GM18858 (cell line): ENCODE data around the gene SMOC2.

Source experiments
- ATAC-seq: cut with Tn5 transposase; IDR thresholded peaks from one replicate; pipeline ENCODE4 v1.9.1; 2021; ENCODE audit not compliant: unreplicated experiment

The SMOC2 gene

DNA sequence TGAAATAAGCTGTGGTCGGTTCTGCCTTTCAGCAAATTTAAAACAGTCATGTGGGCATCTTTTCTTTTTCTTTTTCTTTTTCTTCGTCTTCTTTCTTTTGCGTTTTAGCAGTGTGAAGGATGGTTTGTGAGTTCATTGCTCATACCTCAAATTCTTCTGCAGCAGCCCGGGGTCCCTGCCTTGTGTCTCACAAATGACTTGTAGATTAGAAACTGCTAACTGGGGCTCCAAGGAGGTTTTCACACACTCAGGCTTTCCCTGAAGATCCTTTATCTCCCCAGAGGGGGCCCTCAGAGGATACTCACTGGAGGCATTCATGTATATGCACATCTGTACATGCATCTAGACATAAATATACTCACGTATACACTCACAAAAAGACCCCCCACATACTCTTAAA is 1.7 kb downstream of the SMOC2 start:
- ATAC-seq = no peak

DNA sequence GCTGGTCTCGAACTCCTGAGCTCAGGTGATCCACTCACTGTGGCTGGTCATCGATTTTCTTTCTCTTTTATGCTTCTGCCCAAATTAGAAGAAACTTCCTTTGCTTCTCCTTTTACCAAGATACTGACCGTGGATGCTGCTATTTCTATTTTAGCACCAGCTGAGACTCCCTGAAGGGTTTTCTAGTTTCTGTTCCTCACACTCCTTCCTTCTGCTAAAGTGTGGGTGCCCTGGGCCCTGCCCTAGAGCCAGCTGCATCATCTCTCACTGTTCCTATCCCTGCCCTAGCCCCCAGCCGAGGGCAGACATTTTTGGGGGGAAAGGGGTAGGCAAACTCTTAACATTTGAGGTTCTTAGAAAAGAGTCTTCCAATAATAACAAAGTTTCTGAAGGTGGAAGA is 6.3 kb downstream of the SMOC2 start:
- ATAC-seq = no peak

DNA sequence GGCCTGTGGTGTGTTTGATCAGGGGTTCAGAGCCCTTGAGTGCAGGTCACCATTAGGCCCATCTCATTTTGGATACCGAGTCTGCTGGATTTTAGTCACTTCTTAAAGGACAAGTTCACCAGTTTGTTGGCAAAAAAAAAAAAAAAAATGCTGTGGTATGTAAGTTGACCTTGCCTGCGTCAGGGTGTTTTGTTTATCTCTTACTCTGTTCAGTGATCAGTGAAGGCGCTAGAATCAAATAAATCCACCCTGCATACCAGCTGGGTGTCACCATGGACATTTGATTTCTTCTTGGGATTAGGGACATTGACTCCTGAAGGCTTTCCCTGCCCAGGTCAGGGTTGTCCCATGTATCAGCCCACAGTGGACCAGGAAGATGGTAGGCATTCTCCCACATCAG is 6.7 kb downstream of the SMOC2 start:
- no peak for ATAC-seq

DNA sequence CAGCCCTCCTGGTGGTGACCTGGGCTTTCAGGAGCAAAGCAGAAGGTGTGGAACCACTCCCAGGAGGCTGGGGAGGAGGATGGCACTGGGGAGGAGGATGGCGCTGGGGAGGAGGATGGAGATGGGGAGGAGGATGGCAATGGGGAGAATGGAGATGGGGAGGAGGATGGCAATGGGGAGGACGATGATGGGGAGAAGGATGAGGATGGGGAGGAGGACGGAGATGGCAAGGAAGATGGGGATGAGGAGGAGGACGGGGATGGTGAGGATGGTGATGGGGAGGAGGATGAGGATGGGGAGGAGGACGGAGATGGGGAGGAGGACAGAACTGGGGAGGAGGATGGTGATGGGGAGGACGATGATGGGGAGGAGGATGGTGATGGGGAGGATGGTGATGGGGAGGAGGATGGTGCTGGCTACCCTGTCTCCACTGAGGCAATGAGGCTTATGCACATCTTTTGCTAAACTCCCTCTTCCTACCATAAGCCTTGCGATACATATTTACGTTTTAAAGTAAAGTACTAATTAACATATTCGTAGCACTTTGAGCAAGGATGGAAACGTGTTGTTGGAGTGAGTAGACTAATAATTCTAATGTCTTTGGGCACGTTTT is 7.4 kb downstream of the SMOC2 start:
- no peak for ATAC-seq

DNA sequence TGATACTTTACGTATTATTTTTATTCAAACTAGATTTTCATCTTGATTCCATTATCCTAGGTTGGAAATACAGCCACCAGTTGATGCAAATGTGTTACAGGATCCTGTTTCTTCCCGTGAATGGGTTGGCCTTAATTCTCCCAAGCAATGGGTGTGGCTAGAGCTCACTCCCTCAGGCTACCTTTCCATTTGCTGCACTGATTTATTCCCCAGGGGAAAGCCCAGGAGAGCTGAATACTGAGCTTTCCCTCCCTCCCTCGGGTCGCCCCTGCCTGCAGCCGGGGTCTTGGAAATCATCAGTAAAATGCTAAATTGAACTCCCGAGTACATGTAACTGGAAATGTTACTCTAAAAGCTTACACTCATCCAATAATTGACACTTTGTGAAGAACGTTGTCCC is 9.9 kb downstream of the SMOC2 start:
- ATAC-seq = no peak

DNA sequence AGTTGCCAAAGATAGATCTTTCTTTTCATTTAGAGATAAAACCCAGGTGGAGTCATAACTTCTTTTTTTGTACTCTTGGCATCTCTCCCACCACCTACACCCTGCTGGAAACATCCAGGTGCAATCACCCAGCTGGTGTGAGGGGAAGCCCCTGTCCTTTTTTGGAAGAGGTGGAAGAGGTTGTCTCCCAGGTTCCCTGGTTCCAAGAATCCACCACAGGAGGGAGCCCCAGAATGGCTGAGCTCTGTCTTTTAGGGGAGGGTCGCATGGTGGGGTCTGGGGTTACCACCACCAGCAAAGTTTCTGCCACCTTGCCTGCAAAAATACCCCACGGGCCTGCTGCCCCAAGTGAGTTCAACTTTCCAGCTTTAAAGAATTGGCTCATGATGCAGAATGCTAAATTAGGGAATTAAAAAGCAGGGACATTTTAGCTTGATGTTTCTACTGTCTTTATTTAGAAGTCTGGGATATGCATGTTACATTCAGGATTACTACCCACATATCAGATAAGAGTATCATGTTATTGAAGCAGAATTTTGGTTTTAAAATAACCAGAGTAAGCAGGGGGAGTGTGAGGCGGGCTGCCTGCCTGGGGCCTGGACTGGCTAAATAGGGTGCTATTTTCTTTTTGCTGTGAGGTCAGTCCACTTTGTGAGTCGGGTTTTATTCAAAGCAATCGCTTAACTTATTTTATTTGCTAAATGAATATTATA is 11.0 kb downstream of the SMOC2 start:
- ATAC-seq = no peak

DNA sequence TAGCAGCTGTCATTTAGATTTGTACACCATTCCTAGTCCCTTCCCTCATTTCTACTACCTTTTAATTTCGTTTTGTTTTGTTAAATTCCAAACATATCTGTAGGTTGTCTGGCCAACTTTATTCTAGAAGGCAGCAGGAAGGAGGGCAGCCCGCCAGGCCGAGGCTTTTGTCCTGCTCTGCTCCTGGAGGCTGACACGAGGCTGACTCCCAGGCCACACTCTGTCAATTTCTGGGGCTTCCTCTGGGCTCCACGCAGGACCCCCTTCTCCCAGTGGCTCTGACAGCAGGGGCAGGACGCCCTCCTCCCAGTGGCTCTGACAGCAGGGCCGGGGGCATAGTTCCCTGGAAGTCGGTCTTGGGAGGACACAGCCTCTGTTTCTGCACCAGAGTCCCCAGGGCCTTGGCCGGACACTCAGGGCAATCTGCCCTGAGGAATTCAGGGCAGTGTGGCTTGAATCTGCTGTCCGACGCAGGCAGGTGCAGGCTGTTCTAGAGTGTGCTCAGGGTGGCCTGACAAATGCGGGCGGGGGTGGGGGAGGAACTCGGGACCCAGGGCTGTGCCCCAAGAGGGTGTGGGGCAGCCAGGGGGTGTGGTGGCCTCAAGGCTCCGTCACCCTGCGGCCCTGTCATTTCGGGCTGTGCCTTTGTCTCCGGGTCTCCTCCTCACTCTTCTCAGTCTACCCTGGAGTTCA is 11.8 kb downstream of the SMOC2 start:
- ATAC-seq = no peak

DNA sequence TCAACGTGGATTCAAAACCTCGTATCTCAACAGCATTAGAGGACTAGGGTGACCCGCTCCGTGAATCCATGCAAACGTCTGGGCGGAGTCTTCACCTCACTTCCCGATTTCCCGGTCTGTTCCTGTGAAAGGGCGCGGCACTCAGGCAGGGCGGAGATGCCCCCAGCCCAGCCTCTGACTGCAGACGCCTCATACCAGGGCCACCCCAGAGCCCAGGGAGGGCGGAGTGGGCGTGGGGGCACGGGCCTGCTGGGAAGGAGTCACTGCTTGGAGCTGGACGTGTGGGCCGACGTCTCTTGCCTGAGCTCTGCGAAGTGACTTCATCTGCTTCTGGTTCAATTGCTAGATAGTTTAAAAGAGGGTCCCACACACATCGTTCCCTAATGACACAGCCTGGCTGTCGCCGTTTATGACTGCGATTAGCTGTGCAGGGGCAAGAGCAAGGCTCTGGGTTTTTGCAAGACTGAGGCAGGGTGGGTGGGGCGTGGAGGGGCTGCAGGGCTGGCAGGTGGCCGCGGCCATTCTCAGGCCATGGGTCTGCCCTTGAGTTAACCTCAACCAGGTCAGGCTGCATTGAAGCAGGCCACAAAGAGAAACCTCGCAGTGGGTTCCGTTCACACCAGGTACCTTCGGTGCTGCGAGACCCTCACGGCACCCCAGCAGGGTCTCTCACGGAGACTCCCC is 15.0 kb downstream of the SMOC2 start:
- no peak for ATAC-seq

DNA sequence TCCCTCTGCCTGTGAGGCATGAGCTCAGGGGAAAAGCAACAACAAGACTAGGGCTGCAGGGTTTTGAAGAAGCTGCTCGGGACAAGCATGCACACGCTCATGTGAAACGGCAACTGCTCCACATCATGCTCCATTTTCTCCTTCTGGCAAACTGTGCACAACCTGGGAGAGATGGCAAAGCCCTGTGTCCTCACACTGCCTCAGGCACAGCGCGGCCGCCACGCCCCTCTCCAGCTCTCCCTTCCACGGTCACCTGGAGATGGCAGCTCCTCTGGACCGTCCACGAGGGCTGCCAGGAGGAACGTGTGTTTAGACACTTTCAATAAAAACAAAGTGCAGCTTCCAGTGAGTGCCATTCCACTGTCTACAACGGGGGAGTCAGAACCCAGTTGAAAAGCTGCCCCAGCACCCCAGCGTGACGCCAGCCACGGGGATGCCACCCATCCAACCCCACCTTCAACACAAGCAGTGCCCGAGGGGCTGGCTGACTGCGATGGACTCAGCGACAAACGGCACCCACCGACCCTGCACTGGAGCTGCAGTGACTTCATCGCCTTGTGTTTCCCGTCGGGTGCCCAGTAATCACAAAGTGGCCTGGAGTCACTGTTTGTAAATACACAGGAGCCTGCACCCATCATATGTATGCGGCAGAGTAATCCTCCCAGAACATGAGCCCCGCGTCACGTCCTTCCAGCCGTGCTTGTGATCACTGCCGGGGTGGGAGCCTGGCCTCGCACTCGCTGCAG is 16.1 kb downstream of the SMOC2 start:
- no peak for ATAC-seq

DNA sequence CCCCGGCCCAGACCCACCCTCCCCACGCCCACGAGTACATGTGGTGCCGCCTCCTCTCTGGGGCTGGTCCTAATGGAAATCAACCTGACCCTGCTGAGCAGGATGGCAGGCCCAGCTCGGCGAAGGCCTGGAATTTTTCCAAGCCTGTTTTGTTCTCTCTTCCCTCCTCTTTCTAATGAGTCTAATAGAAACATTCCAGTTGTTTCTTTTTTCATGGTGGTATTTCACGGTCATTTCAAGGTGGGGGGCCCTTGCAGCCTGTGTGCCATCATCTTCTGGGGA is 16.6 kb downstream of the SMOC2 start:
- ATAC-seq = no peak

DNA sequence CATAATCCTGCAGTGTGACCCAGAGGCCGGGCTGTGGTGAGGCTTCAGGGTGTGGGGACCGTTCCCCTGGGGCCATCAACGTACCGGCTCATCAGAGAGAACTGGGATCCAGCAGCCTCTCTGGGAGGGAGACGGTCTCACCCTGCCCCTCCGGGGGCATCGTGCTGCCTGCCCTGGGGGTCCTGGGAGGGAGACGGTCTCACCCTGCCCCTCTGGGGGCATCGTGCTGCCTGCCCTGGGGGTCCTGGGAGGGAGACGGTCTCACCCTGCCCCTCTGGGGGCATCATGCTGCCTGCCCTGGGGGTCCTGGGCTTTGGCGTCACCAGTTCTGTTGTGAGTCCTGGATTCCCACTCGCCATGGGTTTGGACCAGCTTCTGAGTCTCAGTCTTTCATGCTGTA is 17.1 kb downstream of the SMOC2 start:
- no peak for ATAC-seq

DNA sequence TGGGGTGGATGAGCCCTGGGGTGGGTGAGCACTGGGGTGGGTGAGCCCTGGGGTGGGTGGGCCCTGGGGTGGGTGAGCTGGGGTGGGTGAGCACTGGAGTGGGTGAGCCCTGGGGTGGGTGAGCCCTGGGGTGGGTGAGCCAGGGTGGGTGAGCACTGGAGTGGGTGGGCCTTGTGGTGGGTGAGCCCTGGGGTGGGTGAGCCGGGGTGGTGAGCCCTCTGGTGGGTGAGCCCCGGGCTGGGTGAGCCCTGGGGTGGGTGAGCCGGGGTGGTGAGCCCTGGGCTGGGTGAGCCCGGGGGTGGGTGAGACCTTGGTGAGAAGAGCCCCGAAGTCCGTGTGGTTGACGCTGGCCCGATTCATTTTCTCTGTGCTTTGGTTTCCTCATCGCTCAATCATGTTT is 18.6 kb downstream of the SMOC2 start:
- ATAC-seq = no peak

DNA sequence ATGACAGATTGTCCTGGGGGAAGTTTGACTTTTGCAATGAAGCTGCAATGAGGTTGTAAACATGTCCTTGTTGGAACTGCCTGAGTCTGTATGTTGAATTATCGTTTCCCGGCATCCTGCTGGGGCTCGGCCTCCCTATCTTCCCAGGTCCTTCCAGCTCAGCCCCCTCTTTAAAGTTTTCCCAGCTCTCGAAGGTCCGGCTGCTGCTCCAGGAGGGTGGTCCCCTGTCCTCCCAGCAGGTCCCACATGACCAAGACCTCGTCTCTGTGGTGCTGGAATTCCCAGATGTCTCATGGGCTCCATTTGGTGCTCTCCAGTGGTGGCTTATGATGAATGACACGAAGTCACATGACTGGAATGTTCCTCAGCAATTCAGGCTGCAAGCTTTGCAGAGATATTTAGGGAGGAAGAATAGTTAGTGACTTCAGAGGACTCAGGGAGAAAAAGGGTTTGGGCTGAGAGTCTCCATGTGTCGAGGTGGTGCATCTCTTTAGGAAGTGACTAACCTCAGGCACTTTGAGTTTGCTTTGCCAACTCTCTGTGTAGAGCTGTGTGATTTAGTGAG is 21.4 kb downstream of the SMOC2 start:
- no peak for ATAC-seq

DNA sequence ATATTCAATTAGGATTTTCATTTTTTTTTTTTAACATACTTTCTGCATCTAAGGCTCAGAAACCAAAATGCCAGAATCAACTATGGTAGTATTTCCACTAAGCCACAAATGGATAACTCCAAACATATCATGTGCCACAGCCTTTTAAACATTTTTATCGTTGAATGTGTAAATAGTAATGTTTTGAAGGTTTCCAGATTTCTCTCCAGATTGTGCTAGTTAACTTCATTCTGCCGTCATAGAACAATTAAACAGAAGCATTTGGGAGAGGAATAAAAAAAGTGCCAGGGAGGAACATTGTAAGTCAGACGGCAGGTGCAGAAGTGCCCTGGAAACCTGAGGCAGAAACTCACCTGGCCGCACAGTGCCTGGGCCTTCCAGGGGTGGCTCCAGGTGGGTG is 23.6 kb downstream of the SMOC2 start:
- no peak for ATAC-seq

DNA sequence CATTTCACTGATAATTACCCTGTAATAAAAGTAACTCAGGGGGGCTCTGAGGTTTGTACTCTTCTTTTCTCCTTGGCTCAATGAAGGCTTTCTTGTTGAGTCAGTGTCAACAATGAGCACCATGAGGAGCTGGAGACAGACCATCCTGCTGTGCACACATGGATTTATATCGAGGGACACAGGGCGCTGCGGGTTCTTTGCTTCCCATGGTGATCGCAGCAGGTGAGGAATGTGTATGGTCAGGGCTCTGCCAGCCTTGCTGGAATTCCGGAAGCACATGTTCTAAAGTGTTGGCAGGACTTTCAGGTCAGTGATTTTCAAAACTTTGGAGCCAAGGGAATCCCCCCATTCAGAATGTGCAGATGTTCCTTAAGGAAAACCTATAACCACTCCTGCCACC is 27.1 kb downstream of the SMOC2 start:
- ATAC-seq = no peak

DNA sequence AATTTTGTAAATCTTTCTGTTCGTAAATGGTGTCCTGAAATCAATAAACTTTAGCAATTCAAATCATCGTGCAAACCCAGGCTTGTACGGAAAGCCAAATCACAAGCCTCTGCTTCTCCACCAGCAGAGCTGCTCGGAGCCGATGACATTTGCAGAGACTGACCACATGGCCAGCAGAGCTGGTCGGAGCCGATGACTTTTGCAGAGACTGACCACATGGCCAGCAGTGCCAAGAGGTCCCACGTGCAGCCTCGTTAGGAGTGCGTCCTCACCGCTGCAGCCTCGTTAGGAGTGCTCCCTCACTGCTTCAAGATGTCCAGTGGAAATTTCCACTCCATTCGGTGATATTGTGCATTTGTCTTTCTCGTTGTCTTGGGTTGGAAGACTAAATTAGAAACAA is 28.5 kb downstream of the SMOC2 start:
- no peak for ATAC-seq

DNA sequence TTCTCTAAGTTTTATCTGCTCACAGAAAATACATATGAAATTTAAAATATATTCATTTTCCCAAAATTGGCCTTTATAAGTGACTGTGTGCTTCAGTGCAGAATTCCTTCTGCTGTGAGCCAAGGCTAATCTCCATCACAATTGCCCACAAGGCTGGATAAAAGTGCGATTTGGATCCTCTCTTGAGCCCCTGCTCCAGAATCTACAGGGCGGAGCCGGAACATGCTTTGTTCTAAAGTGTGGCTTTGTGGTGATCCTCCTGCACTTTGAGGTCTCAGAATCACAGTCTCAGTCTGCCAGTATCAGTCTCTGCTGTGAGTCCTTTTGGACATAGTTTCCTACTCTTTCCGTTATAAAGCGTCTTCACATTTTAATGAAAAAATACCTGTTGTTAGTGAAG is 28.9 kb downstream of the SMOC2 start:
- ATAC-seq = no peak

DNA sequence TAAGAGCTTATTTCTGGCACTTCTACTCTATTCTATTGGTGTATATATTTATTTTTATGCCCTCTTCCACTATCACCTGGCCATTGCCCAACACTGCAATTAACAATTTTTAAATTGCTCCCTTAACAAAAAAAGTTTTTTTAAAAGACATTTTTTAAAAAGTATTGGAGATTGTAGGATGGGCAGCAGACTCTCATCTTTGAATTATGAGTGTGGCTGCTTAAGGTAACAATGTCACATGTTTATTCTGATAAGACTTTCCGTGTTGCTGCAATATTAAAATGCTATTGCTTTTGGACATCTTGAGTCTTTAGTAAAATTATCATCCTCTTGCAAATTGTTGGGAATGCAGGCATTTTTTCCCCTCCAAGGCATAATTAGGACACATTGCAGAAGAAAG is 31.4 kb downstream of the SMOC2 start:
- ATAC-seq = no peak

DNA sequence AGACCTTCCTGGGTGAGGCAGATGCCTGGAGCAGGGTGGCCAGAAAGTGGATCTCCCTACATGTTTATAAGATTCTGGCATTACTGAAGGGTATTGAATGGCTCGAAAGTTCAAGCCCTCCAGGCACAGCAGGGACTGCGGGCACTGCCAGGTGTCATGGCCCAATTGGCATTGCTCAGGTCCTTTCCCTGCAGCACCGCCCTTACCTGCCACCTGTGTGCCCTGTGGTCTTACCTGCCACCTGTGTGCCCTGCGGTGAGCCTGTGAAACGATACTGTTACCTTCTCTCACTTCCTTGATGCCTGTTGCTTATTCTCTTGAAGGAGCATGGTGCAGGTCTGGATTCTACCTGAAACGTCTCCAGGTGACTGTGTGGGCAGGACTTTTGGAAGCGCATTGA is 32.2 kb downstream of the SMOC2 start:
- ATAC-seq = no peak

DNA sequence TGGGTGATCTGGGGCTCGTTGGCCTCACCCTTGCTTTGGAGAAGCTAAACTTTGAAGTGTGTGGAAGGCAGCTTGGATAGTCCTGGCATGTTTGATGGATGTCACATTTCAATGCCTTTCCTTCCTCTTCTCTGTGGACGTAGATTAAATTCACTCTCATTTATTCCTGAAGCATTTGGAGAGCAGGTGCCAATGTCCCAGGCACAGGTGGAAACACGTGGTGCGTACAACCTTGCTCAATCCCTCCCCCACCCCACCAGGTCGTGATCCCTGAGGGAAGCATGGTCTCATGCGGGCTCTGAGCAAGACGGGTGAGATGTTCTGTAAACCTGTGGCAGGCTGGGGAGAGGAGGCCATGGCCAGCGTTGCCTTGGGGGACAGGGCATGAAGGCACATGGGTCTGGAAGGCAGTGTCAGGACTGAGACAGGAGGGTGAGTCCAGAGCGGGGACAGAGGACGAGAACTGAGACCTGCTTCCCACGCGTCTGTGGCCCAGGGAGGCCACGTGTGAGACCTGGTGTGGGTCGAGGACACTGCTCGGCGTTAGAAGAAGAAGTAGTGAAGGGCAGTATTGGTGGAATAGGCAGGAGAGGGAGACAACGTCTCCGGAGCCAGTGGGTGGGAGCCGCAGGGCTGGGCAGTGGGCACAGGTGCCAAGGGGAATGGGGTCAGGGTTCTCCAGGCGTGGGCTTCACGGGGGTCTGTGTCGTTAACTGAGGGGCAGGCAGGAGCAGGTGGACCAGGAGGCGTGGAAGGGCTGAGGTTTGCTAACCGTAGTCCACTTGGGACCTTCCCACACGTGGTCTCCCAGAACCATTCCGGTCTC is 34.4 kb downstream of the SMOC2 start:
- no peak for ATAC-seq
